IPS DF 4.7 (cell line): Measurements from ENCODE around the gene GPSM1.

Experiments
- DNase-seq: peaks from one replicate; pipeline ENCODE4 v3.0.0-alpha.2; 2013; ENCODE audit warnings: low spot score; ENCODE audit errors: extremely low read depth

GPSM1 gene

DNA sequence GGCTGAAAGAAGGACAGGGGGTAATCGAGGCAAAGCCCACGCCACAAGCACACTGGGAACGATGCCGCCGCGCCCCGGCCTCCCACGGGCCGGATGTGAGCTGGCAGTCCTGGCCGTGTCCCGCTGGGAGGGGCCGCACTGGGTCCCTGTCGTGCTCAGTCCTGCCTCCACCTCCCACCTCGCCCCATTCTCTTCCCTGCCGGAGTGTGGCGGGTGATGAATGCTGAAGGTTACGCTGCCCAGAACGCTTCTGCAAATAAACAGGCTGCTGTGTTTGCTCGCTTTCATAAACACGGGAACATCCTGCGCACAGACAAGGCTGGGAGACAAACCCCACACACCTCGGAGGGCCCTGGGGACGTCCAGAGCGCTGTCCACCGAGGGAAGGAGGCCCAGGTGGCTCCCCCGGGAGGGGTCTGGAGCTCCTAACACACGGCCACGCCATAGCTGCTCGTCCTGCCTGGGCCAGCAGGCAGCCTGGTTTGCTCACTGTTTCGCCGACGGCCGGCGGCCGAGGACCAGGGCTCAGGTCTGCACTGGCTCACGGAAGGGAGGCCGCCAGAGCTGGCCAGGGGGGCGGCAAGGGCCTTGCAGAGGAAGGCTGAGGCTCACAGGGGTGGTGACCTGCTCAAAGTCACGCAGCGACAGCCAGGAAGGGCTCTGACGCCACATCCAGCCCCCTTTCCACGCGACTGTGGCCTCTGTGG is 33.9 kb downstream of the GPSM1 start:
- no peak for DNase-seq

DNA sequence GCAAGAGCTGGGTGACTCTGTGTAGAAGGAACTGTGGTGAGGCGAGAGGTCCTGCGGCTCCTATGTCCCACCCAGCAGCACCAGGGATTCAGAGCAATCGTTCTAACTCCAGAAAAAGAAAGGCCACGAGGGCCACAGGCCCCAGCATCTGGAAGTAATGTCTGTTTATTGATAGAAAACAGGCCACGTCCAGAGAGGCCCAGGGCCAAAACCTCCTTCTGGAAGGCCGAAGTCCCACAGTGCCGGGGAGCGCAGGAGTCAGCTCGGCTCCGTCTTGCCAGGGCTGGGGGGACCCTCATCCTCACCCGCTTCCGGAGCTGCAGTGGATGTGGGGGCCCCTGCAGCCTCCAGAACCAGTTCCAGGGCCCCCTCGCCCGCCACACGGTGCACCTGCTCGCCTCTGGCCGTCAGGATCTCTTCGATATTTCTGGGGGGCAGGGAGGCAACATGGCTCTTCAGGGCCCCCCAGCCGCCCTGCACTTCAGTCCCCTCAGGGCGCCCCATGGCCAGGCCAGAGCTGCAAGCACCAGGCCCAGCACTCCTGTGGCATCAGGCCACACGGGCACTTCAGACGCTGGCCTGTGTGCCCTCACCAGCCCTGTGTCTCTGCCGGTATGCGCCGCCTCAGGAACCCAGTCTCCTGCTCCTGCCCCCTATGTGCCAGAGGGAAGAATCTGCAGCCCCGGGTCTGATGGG is 34.6 kb downstream of the GPSM1 start:
- DNase-seq: no peak

DNA sequence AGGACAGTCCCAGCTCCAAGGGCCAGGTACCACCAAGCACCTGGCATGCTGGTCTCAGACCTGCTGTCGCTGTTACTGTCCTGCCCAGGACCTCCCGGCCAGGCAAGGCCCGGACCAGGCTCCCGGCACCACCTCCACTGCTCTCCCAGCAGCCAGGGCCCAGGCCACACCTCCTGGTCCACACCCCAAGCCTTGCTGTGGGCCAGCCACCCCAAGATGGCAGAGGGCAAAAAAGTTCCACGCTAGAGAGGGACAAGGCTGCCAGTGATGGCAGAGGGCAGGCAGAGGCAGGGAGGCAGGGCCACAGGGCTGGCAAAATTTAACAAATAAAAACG is 35.1 kb downstream of the GPSM1 start:
- DNase-seq: no peak

DNA sequence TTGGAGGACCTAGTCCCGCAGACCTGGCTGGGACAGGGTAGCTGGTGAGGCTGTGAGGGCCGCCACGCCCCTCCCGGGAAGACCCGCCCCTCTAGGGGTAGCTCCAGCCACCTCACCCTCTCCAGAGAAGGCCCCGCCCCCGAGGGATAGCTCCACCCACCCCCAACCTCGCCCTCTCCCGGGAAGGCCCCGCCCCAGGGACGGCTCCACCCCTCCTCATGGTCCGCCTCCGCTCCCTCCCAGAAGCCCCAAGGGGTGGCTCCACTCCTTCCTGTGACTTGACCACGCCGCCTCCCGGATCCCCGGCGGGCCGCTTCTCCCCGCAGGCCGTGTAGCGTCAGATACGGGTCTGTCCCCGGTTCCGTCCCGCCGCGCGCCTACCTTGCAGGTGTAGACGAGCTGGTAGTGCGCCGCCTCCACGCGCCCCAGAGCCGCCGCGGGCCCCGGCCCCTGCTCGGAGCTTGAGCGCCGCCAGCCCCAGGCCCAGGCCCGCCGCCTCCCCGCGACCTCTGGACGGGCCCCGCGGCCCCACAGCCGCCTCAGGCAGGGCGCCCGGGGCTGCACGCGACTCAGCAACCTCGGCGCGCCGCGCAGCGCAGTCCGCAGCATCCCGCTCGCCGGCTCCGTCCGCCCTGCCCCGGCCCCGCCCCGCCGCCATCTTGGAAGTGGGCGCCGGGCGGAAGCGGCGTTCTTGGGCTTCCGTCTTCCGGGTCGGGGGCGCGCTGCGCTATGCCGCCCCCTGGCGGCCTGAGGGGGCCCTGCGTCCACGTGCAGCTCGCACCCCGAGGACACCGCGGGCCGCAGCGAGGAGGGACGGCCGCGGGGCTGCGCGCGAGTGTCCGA is 36.0 kb downstream of the GPSM1 start, which contains the start of gene DNLZ:
DNLZ (minus strand) TSS at position 639 of the 843 bp plus-strand sequence; CDS start at position 609, 30 bp downstream.
- DNase-seq: no peak

DNA sequence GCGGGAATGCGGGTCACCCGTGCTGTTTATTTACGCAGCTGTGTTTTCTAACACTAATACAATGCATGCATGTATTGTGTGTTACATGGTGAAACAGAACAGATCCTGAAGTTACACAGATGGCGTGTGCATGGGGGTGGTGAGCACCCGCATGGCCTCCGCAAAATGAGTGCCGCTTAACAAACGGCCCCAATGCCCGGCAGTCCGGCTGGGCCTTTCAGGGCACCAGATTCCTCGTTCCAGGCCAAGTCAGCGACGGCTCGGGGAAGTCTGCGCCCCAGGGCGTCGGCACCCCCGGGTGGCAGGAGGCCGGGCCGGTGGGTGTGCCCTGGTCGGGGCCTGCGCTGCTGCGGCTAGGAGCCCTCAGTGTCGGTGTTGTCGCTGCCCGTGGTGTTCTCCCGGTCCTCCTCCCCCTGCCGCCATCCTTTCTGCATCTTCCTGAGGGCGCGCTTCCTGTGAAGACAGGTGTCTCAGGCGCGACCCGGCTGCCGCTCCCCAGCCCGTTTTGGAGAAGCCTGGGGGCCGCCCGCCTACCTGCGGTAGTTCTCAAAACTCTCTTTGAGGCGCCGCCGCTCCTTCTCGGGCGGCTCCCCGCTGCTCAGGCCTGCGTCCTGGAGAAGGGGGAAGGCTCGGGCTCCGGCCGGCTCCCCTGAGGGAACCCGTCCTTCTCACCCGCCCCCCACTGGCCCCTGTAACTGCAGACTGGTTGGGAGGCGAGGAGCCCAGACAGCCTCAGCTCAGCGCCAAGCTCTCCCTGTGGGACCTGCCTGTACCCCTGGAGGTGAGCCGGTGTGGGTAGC is 36.8 kb downstream of the GPSM1 start:
- no peak for DNase-seq

DNA sequence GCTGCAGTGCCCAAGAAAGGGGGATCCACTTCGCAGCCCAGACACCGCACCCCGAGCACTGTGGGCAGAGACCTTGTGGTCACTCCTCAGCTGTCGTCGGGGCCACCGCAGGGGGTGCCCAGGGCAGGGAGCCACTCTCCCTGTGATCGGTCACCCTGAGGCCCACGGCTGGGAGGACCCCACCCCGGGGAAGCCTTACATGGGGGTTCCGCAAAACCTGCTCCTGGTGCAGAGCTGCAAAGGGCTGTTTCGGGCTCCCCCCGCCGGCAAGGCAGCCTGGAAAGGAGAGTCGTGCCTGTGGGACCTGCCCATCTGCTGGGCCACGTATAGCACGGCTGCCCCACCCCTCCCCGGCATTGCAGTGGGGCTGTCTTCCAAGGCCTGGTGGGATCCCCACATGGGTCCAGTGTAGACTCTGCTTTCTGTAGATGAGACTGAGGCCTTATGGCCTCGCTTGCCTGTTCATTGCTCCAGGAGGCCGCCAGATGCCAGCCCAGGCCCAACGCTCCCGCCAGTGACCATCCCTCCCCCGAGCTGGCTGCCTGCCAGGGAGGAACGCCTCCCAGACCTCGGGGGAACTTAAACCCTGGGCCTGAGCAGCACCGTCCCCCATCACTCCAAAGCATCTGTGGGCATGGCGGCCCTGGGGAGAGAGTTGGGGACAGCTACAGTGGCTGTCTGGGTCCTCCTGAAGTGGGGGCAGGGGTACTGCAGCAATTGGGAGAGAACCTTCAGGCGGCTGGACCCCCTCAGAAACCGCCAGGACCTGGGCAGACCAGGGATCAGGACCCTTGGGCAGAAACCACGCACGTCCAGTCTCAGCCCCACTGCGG is 37.8 kb downstream of the GPSM1 start:
- no peak for DNase-seq

DNA sequence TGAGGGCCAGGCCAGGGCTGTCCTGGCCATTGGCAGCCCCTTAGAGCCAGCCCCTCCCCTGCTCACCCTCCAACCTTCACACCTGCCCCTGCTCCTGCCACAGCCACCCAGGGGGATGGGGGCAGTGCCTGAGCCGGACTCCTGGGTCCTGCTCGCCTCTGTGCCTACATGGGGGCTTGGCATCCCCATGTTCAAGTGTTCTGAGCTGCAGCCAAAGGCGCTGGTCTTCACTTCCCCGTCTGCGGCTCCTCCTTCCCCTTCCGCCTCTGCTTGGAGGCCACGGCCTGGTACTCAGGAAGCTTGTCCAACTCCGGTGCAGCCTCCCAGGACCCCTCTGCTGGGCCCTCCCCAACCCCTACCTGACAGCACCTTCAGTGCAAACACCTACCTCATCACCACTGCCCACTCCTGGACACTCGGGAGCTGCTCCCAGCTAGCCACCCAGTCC is 38.5 kb downstream of the GPSM1 start:
- DNase-seq: no peak

DNA sequence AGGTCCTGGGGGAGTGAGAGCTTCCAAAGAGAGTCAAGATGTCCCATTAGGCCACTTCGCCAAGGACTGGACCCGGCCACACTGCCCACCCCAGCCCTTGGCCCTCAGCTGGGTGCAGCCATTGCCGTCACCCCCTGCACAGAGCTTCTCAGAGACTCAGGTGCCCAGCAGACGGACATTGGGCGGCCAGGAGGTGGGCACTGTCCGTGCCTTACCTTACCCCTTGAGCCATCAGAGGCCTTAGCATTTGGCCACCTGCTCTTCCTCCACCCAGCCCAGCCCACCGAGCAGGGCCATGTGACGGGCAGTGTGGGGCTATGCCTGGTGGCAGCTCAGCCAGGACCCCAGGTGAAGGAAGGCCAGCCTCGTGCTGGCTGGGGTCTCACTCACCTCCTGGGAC is 39.5 kb downstream of the GPSM1 start:
- no peak for DNase-seq

DNA sequence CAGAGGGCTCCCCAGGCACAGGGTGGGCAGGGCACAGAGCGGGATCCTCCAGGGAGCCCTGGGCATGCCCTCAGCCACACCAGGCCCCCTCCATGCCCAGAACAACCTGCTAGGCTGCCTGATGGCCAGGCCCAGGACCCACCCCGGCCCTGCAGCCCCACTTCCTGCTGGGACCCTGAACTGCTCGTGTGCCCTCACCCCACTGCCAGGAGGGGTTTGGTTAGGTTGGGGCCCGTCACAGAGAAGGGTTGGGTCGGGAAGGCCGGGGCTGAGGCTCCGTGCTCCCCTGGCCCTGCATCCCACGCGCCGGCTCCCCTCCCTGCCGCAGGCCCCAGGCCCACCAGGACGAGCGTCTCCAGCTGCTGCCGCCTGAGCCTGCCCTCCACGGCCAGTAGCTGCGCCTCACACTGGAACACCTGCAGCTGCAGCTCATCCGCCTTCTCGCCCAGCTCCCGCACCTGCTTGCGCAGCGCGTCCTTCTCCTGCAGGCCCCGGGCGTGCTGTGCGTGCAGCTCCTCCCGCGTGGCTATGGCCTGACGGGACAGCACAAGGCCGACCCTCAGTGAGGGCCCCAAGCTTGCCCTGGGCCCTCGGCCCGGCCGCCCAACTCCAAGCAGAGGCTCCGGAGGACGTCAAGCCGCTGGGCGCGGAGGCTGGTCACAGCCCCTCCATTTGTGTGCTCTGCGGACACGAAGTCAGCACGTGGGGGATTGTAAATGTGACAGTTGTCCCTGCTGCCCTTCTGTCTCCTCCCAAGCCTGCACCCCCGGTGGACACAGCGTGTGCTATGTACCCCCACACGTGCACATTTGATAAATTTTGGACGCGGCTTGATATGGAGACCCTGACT is 40.2 kb downstream of the GPSM1 start:
- DNase-seq: no peak

DNA sequence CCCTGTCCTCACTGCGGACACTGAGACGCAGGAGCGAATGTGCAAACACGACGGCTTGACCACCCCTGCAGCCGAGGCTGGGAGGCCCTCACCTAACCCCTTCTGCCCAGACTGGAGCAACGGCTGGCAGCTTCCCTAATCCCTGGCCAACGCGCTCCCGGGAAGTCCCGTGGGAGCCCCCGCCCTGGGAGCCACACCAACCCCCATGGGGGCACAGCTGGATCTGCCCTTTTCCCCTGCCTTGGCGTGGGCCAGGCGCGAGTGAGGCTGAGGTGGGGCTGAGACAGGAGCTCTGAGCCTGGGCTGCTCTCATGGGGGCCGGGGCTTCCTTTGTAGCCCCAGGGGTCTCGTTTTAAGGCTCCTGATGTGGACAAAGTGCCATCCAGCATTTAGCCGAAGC is 40.9 kb downstream of the GPSM1 start:
- no peak for DNase-seq

DNA sequence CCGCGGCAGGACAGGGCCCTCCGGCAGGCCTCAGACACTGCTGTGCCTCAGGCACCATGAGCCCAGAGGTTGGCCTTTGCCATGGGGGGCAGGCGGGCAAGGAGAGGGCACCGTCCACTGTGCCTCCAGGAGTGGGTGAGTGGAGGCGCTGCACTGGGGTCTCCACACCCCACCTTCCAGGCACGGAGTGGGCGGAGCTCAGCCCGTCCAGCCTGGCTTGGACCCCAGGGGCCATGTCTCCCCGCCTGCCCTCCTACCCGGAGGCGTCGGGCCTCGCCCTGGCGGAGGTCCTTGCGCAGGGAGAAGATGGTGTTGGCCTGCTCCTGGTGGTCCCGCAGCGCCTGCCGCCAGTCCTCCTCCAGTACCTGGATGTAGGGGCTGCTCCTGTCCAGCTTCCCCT is 42.7 kb downstream of the GPSM1 start:
- no peak for DNase-seq

DNA sequence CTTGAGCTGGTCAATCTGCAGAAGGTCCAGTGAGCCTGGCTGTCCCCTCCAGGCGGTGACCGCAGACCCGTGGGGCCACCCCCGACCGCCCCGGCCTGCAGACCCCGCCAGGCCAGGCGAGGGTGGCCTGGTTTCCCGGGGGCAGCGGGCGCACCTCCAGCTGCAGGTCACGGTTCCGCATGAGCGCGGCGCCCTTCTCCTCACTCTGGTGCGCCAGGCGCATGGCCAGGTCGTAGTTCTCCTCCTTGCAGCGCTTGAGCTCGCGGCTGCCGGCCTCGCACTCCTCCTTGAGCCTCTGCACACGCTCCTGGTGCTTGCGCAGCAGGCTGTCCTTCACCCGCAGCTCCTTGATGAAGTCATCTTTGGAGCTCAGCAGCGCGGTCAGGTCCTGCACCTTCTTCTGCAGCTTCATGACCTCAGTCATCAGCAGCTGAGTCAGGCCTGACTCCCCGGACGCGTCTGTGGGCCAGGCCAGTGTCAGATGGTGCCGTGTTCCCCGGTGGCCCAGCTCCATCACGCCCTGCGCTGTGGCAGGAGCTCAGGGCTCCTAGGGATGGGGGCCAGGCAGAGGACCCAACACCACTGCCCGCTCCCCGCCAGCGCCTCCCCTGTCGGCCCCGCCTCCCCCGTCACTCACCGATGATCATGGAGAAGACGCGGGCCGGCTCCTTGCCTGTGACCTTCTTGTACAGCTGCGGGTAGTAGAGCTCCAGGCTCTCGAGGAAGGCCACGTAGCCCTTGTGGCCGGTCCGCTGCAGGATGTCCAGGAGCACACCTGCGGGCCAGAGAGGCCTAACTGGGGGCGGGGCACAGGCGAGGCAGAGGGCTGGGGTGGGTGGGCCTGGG is 43.6 kb downstream of the GPSM1 start:
- no peak for DNase-seq

DNA sequence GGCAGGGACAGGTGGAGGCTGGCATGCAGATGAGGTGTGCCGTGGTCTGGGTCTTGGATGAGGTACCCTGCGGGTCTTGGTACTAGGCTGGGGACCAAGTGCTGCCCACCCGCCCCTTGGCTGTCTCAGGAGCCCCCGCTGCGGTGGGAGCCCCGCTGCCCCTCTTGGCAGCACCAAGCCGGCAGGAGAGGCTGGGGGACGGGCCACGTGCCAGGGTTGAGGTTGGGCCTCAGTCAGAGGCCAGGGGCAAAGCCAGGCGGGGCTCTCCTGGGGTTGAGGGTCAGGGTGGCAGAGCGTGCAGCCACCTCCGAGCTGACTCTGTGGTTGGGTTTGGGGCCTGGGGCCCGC is 44.2 kb downstream of the GPSM1 start:
- no peak for DNase-seq

DNA sequence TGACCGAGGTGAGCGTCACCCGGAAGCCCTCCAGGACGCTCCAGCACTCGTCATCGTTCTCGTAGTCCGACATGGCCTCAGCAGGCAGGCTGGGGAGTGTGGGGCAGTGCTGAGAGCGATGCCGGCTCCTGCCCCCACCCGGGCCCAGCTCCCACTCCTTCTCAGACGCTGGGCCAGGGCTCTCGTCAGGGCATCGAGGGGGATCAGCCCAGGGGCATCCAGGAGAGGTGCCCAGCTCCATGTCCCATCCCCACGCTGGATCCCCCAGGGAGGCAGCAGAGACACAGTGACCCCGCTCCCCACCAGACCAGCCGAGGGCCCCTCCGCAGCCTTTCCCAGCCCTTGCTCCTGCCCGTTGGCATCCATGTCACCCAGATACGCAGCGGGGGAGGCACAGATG is 44.7 kb downstream of the GPSM1 start:
- DNase-seq: no peak

DNA sequence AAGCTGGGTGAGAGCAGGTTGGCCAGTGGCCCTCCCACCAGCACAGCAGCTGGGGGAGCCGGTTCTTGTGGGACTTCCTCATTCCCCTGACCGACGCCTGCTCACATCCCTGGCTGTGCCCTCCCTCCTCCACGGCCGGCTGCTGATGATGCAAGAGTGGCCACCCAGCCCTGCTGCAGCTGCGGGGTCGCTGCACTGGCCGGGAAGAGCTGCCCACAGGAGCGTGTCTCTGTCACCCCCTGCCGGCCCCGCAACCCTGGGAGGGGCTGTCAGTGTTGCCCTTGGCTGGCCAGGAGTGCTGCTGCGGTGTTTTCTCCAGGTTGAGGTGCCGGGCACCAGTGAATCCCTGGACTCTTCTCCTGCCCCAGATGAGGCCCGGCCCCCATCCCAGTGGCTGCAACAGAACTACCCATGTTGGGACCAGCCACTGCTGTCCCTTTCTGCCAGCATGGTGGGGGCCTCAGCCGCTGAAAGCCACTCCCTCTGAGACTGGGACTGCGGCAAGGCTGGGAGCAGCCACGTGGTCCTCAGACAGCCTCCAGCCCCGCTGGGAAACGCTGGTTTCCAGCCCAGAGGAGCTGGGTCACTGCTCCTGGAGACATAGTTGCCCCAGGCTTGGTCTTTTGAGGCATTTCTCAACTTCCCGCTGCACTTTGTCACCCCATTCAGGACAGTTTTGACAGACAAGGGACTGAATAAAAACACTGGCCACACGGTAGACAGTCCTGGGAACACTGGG is 45.4 kb downstream of the GPSM1 start:
- DNase-seq: no peak

DNA sequence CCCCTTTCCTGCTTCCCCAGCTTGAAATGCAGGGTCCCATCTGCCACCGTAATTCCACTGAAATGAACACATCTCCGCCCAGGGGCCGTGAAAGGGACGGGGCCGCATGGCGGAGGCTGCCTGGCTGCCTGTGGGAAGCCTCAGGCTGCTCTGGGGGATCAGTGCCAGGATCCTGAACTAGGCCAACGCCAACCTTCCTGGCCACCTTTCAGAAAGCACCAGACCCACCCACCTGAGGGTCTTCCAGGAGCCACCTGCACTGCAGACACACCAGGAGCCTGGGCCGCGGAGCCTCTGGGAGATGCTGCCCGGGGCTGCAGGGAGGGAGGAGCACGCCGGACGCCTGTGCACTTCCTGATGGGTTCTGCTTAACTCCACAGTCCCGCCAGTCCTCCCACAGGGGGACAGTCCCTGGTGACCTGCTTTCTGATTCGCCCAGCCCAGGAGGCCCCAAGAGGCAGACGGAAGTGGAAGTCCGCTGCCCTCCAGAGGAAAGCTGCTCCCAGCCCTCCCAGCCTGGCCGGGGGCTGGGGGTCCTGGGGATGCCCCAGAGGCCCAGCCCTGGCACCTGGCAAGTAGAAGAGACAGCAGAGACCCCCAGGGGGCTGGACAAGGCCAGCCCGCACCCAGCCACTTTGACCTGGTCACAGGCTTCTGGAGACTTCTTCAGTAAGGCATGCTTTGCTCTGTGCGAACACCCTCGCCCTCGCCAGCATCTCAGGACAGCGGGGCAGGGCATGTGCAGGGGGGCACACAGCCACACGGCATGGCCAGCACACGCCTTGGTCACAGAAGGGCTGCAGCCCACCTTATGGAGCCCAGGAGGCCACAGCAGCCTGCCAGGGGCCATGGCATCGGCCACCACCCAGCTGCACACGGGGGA is 46.2 kb downstream of the GPSM1 start, which contains the start of gene CARD9:
CARD9 (minus strand) TSS at position 370 of the 883 bp plus-strand sequence. CDS start 1,591 bp downstream, outside the sequence.
- no peak for DNase-seq

DNA sequence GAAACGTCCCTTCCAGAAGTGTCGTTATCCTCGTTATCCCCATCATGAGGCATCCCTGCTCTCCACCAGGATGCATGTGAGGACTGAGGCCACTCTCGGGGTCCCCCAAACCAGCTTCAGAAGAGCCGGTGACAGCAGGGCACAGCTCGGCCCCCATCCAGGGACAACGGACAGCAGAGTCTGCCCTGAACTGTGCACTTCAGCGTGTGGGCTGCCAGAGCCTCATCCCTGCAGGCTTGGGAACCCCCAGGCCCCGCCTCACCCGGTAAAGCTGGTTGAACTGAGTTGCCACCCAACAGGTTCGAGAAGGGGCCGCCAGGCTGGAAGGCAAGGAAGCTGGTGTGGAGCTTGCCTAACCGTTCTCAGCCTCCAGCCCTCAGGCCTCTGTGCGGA is 46.8 kb downstream of the GPSM1 start:
- no peak for DNase-seq
